Activated naive CD8-positive, alpha-beta T cell treated with anti-CD3 and anti-CD28 coated beads for 36 hours (primary cell): ENCODE measurements around the gene DDC. TPM values are rescaled to one million over a fixed set of nuclear protein-coding genes. Genes with fewer than 3 reads are reported as not detected.

Source experiments
- total RNA-seq, 2 experiments: library from RNA; stranded (reverse); gene quantifications; one replicate each; pipeline ENCODE4 v1.2.3, GENCODE V29; 2021

Gene DDC
- total RNA-seq, 2 experiments from 2014 or later = 0.64 to 1.1 TPM

Other genes starting within 250 kb of the DDC start
- gene FIGNL1, start 115.1 kb downstream of the DDC start, total RNA-seq = 10 to 100 TPM; 47.5 to 47.6 TPM
- 1 to 10 TPM; 2.4 to 2.5 TPM for gene GRB10, start 217.5 kb upstream of the DDC start, total RNA-seq